PC-3 (cell line): ENCODE data around the gene CCDC192. TPM values are rescaled to one million over a fixed set of nuclear protein-coding genes. Genes with fewer than 3 reads are reported as not detected.
A peak's percentile ranks its signal among the peaks of the same experiment; 100 is the strongest.
"Not testable (repeated sequence)": the region's sequence is repeated elsewhere in the genome, so short reads cannot be mapped to it uniquely, and the experiment has no call there.

Experiments
- ATAC-seq: fragments of 200-7000 bp; cut with Tn5 transposase; 2 replicates; pipeline ENCODE4 v1.9.1; 2020; ENCODE audit warnings: mild to moderate bottlenecking, moderate library complexity
- BruUV-seq: library from RNA; stranded (reverse); fragments of 400-500 nt; replicated peaks from 2 replicates; lab custom pipeline; 2021; lab: Mats Ljungman, UMichigan
- CTCF ChIA-PET: fragments of 300-600 bp; sonication (Branson Sonifier 250); formaldehyde crosslinking; loops from one replicate; lab custom pipeline; 2022; ENCODE audit warnings: antibody characterized with exemption; lab: Charles Lee
- POLR2A ChIA-PET: fragments of 300-600 bp; sonication (Branson Sonifier 250); formaldehyde crosslinking; loops from one replicate; lab custom pipeline; 2022; ENCODE audit warnings: antibody characterized with exemption; ENCODE audit not compliant: unreplicated experiment; lab: Charles Lee
- DNase-seq: peaks from one replicate; pipeline ENCODE4 v3.0.0-alpha.2; 2015
- H2AFZ ChIP-seq: fragments of 300-600 bp; sonication (generic); 2 replicates; pipeline ENCODE4 v1.6.0; 2016; ENCODE audit warnings: antibody characterized with exemption, low read length
- H3F3A ChIP-seq: fragments of 300-600 bp; sonication (generic); one replicate; pipeline ENCODE4 v1.6.0; 2017; ENCODE audit warnings: antibody characterized with exemption, low read length, control low read depth, mild to moderate bottlenecking; ENCODE audit not compliant: unreplicated experiment
- H3K27ac ChIP-seq: fragments of 300-600 bp; sonication (generic); 2 replicates; pipeline ENCODE4 v1.5.1; 2016; ENCODE audit warnings: mild to moderate bottlenecking, low read length
- H3K27me3 ChIP-seq: fragments of 300-600 bp; sonication (generic); 2 replicates; pipeline ENCODE4 v1.6.1; 2016; ENCODE audit warnings: low read length, mixed read lengths
- H3K36me3 ChIP-seq: fragments of 300-600 bp; sonication (generic); 2 replicates; pipeline ENCODE4 v1.6.1; 2016; ENCODE audit warnings: low read depth, mixed run types, low read length, mixed read lengths
- H3K4me1 ChIP-seq: fragments of 300-600 bp; sonication (generic); 2 replicates; pipeline ENCODE4 v1.5.1; 2016; ENCODE audit warnings: low read length; ENCODE audit not compliant: insufficient read depth
- H3K4me2 ChIP-seq: fragments of 300-600 bp; sonication (generic); 2 replicates; pipeline ENCODE4 v1.6.0; 2016; ENCODE audit warnings: low read length
- H3K4me3 ChIP-seq: fragments of 300-600 bp; sonication (generic); 2 replicates; pipeline ENCODE4 v1.5.1; 2016; ENCODE audit warnings: mild to moderate bottlenecking, low read length, mixed read lengths
- H3K79me2 ChIP-seq: fragments of 300-600 bp; sonication (generic); 2 replicates; pipeline ENCODE4 v1.6.1; 2017; ENCODE audit warnings: low read length, mixed read lengths
- H3K9ac ChIP-seq: fragments of 300-600 bp; sonication (generic); 2 replicates; pipeline ENCODE4 v1.6.0; 2016; ENCODE audit warnings: mild to moderate bottlenecking, low read length
- H3K9me2 ChIP-seq: fragments of 300-600 bp; sonication (generic); replicated peaks from 2 replicates; pipeline ENCODE4 v1.6.1; 2016; ENCODE audit warnings: mixed run types, low read length, mixed read lengths
- H3K9me3 ChIP-seq: fragments of 300-600 bp; sonication (generic); 2 replicates; pipeline ENCODE4 v1.6.1; 2016; ENCODE audit warnings: low read length, mixed read lengths
- H4K20me1 ChIP-seq: fragments of 300-600 bp; sonication (generic); 2 replicates; pipeline ENCODE4 v1.6.1; 2016; ENCODE audit warnings: low read length, mixed read lengths
- CTCF ChIP-seq: fragments of 300-600 bp; sonication (generic); conservative IDR thresholded peaks from 2 replicates; pipeline ENCODE4 v1.5.1; 2017; ENCODE audit warnings: antibody characterized with exemption, low read depth, mild to moderate bottlenecking, low read length
- EZH2 ChIP-seq: fragments of 300-600 bp; sonication (generic); IDR thresholded peaks from one replicate; pipeline ENCODE4 v1.6.1; 2017; ENCODE audit warnings: antibody characterized with exemption, mild to moderate bottlenecking, low read length; ENCODE audit not compliant: unreplicated experiment
- EZH2phosphoT487 ChIP-seq: fragments of 300-600 bp; sonication (generic); IDR thresholded peaks from 2 replicates; pipeline ENCODE4 v1.6.1; 2018; ENCODE audit warnings: mild to moderate bottlenecking, antibody characterized with exemption, low read length, borderline replicate concordance
- intact Hi-C: fragments of 100-400 bp; cut with micrococcal nuclease; formaldehyde crosslinking; loops from 2 replicates; pipeline ENCODE4 v1.9.0; 2023
- total RNA-seq: library from RNA; depleted of rRNA; stranded (reverse); fragments of >200 nt; gene quantifications from 2 replicates; pipeline ENCODE4 v1.2.3, GENCODE V29; 2014

The CCDC192 gene
- total RNA-seq, 1 experiment from 2014 or later = not detected

- no peak for TF ChIP-seq EZH2phosphoT487
- no peak for TF ChIP-seq EZH2
- no peak for TF ChIP-seq CTCF
- Histone ChIP-seq H3K79me2 (no peaks in the 10 kb centered on the region), H3F3A (no peaks in the 10 kb centered on the region), H3K27ac (no peak overlapping the region), H3K9me3 (no peaks in the 10 kb centered on the region), H3K4me3 (no peak overlapping the region), H3K4me1 (no peaks in the 10 kb centered on the region), H3K36me3 (no peaks in the 10 kb centered on the region), H2AFZ (no peak overlapping the region), H3K9me2 (no peaks in the 10 kb centered on the region), H3K27me3 (peaks cover 26% of the 10 kb centered on the region), H3K4me2 (no peak overlapping the region), H3K9ac (no peak overlapping the region), H4K20me1 (no peaks in the 10 kb centered on the region)
- POLR2A ChIA-PET = no interaction called here
- intact Hi-C loops = loop anchor here (10.0 kb wide), 1 partner anchor 1103 kb away; no protein-coding TSS in a partner anchor
- BruUV-seq = no TSS peak
- CTCF ChIA-PET = no interaction called here
- DNase-seq = no peak
- ATAC-seq = no peak
Measured at GRCh38 chr5:127741412-127741811, 38.2 kb downstream of the CCDC192 start.

- no peaks in the 10 kb centered on the region for H3F3A ChIP-seq
- no peak overlapping the region for H3K27ac ChIP-seq
- DNase-seq (no peak), ATAC-seq (no peak)
- H3K9me2 ChIP-seq = no peaks in the 10 kb centered on the region
- no peak overlapping the region for H3K9ac ChIP-seq
- no peak overlapping the region for H3K4me3 ChIP-seq
- peaks cover 26% of the 10 kb centered on the region for H3K27me3 ChIP-seq
- POLR2A ChIA-PET = no interaction called here
- BruUV-seq = no TSS peak
- intact Hi-C loops = loop anchor here (10.0 kb wide), 1 partner anchor 1101 kb away; no protein-coding TSS in a partner anchor
- no peaks in the 10 kb centered on the region for H3K4me1 ChIP-seq
- no peak overlapping the region for H2AFZ ChIP-seq
- H3K9me3 ChIP-seq = no peaks in the 10 kb centered on the region
- H3K4me2 ChIP-seq = no peak overlapping the region
- no peaks in the 10 kb centered on the region for H3K36me3 ChIP-seq
- no peaks in the 10 kb centered on the region for H3K79me2 ChIP-seq
- TF ChIP-seq EZH2phosphoT487 (no peak), EZH2 (no peak), CTCF (no peak)
- no peaks in the 10 kb centered on the region for H4K20me1 ChIP-seq
- CTCF ChIA-PET = no interaction called here
Measured at GRCh38 chr5:127744241-127744640, 41.0 kb downstream of the CCDC192 start.

DNA sequence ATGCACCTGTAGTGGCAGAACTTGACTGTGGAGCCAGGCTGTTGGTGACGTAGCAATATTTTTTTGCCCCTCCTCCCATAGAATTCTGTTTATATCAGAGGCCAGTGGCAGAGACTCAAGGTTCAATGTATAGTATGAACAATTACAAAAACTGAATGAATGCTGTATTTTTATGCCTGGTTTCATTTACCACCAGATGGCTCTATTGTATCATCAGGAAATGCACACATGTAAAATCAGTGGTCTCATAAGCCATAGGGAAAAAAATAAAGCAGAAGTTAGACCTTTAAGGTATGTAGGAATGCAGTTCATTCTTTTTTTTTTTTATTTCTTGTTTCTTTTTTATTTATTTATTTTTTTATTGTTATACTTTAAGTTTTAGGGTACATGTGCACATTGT, 43.6 kb downstream of the CCDC192 start:
- H3K9ac ChIP-seq = no peak overlapping the region
- no peak overlapping the region for H3K4me2 ChIP-seq
- CTCF ChIA-PET = no interaction called here
- H4K20me1 ChIP-seq = no peaks in the 10 kb centered on the region
- no peaks in the 10 kb centered on the region for H3K4me1 ChIP-seq
- no peaks in the 10 kb centered on the region for H3K9me3 ChIP-seq
- POLR2A ChIA-PET = no interaction called here
- TF ChIP-seq CTCF = peak; percentile 81
- TF ChIP-seq EZH2 = no peak
- ATAC-seq (peak; percentile 92), DNase-seq (peak; percentile 69)
- intact Hi-C loops = loop anchor here (1.0 to 10.0 kb wide), 4 partner anchors 184 to 1098 kb away; no protein-coding TSS in a partner anchor
- no peaks in the 10 kb centered on the region for H3K79me2 ChIP-seq
- H3K9me2 ChIP-seq = no peaks in the 10 kb centered on the region
- H3K4me3 ChIP-seq = no peak overlapping the region
- H3K27me3 ChIP-seq = peaks cover 20% of the 10 kb centered on the region
- no peaks in the 10 kb centered on the region for H3K36me3 ChIP-seq
- BruUV-seq = no TSS peak
- H3F3A ChIP-seq = no peaks in the 10 kb centered on the region
- no peak overlapping the region for H3K27ac ChIP-seq
- no peak overlapping the region for H2AFZ ChIP-seq

DNA sequence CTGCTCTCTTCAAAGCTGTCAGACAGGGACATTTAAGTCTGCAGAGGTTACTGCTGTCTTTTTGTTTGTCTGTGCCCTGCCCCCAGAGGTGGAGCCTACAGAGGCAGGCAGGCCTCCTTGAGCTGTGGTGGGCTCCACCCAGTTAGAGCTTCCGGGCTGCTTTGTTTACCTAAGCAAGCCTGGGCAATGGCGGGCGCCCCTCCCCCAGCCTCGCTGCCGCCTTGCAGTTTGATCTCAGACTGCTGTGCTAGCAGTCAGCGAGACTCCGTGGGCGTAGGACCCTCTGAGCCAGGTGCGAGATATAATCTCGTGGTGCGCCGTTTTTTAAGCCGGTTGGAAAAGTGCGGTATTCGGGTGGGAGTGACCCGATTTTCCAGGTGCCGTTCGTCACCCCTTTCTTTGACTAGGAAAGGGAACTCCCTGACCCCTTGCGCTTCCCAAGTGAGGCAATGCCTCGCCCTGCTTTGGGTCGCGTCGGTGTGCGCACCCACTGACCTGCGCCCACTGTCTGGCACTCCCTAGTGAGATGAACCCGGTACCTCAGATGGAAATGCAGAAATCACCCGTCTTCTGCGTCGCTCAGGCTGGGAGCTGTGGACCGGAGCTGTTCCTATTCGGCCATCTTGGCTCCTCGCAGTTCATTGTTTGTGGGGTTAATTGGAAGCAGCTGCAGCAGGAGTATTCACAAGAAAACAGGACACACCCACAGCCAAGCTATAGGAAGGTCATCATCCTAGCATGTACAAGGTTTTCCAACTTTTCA, 49.5 kb downstream of the CCDC192 start:
- not testable (repeated sequence) for H3K4me3 ChIP-seq

More for the DNA sequence above, 49.5 kb downstream of the CCDC192 start:
- H3K4me1 ChIP-seq, H3K9me2 ChIP-seq, CTCF ChIA-PET, DNase-seq, H3K27me3 ChIP-seq, H3K36me3 ChIP-seq, H3K9me3 ChIP-seq, H3K4me2 ChIP-seq, H3F3A ChIP-seq, H2AFZ ChIP-seq, POLR2A ChIA-PET, intact Hi-C loops, BruUV-seq, ATAC-seq, H3K9ac ChIP-seq, H4K20me1 ChIP-seq, H3K79me2 ChIP-seq, H3K27ac ChIP-seq: not testable (repeated sequence)
